H9 (cell line): ENCODE results near the gene CTDSPL. TPM values are rescaled to one million over a fixed set of nuclear protein-coding genes. Genes with fewer than 3 reads are reported as not detected.

Experiments used
- DNase-seq: peaks from one replicate; pipeline ENCODE4 v3.0.0-alpha.2; 2017
- H2AFZ ChIP-seq: one replicate; pipeline ENCODE4 v1.6.1; 2013; ENCODE audit warnings: mild to moderate bottlenecking, low read length, control low read depth, moderate library complexity
- H2AK5ac ChIP-seq: 2 replicates; pipeline ENCODE4 v1.6.1; 2013; ENCODE audit warnings: low read length, control low read depth, mixed read lengths; ENCODE audit not compliant: insufficient read length
- H2BK120ac ChIP-seq: one replicate; pipeline ENCODE4 v1.6.1; 2013; ENCODE audit warnings: low read depth, mild to moderate bottlenecking, low read length, control low read depth, inconsistent platforms; ENCODE audit not compliant: poor library complexity, severe bottlenecking
- H2BK12ac ChIP-seq: 2 replicates; pipeline ENCODE4 v1.6.1; 2013; ENCODE audit warnings: low read length, control low read depth, mixed read lengths, low read depth; ENCODE audit not compliant: insufficient read length
- H2BK15ac ChIP-seq: 2 replicates; pipeline ENCODE4 v1.6.1; 2013; ENCODE audit warnings: low read depth, low read length, control low read depth
- H2BK20ac ChIP-seq: one replicate; pipeline ENCODE4 v1.6.1; 2013; ENCODE audit warnings: low read depth, mild to moderate bottlenecking, low read length, control low read depth, inconsistent platforms; ENCODE audit not compliant: poor library complexity, severe bottlenecking
- H2BK5ac ChIP-seq: 2 replicates; pipeline ENCODE4 v1.6.1; 2013; ENCODE audit warnings: low read length, control low read depth, mixed read lengths; ENCODE audit not compliant: insufficient read length
- H3K14ac ChIP-seq: 2 replicates; pipeline ENCODE4 v1.6.1; 2013; ENCODE audit warnings: low read length, control low read depth; ENCODE audit not compliant: insufficient read depth
- H3K18ac ChIP-seq: 2 replicates; pipeline ENCODE4 v1.6.1; 2013; ENCODE audit warnings: low read depth, mild to moderate bottlenecking, mixed read lengths, low read length, control low read depth; ENCODE audit not compliant: insufficient read length
- H3K23ac ChIP-seq: 2 replicates; pipeline ENCODE4 v1.6.1; 2013; ENCODE audit warnings: low read length, control low read depth, mixed read lengths, low read depth; ENCODE audit not compliant: insufficient read length
- H3K23me2 ChIP-seq: 2 replicates; pipeline ENCODE4 v1.6.1; 2013; ENCODE audit warnings: low read depth, mild to moderate bottlenecking, mixed read lengths, low read length, control low read depth; ENCODE audit not compliant: insufficient read length, poor library complexity, severe bottlenecking
- H3K27ac ChIP-seq: 2 replicates; pipeline ENCODE4 v1.5.1; 2013; ENCODE audit warnings: low read length, control low read depth, mixed read lengths, low read depth; ENCODE audit not compliant: insufficient read length
- H3K27me3 ChIP-seq: 2 replicates; pipeline ENCODE4 v1.6.1; 2013; ENCODE audit warnings: low read length, control low read depth, inconsistent platforms; ENCODE audit not compliant: insufficient read depth
- H3K4ac ChIP-seq: 2 replicates; pipeline ENCODE4 v1.6.1; 2013; ENCODE audit warnings: low read depth, mild to moderate bottlenecking, control low read depth, inconsistent platforms, low read length, moderate library complexity
- H3K4me1 ChIP-seq: 2 replicates; pipeline ENCODE4 v1.6.1; 2013; ENCODE audit warnings: low read length, control low read depth, inconsistent platforms; ENCODE audit not compliant: insufficient read depth
- H3K4me2 ChIP-seq: 2 replicates; pipeline ENCODE4 v1.6.1; 2013; ENCODE audit warnings: low read length, control low read depth, mixed read lengths; ENCODE audit not compliant: insufficient read length, insufficient read depth
- H3K56ac ChIP-seq: 2 replicates; pipeline ENCODE4 v1.6.1; 2013; ENCODE audit warnings: low read depth, mild to moderate bottlenecking, mixed read lengths, low read length, control low read depth; ENCODE audit not compliant: insufficient read length
- H3K79me1 ChIP-seq: 2 replicates; pipeline ENCODE4 v1.6.1; 2013; ENCODE audit warnings: low read depth, mild to moderate bottlenecking, moderate library complexity, low read length, control low read depth, inconsistent platforms; ENCODE audit not compliant: insufficient read depth, poor library complexity, severe bottlenecking
- H3K79me2 ChIP-seq: 2 replicates; pipeline ENCODE4 v1.6.1; 2013; ENCODE audit warnings: low read length, control low read depth, inconsistent platforms; ENCODE audit not compliant: insufficient read depth
- H3K9ac ChIP-seq: 2 replicates; pipeline ENCODE4 v1.6.1; 2013; ENCODE audit warnings: low read length, control low read depth, mixed read lengths; ENCODE audit not compliant: insufficient read length; ENCODE audit errors: extremely low read depth
- H3K9me3 ChIP-seq: one replicate; pipeline ENCODE4 v1.6.1; 2013; ENCODE audit warnings: low read depth, low read length, inconsistent platforms; ENCODE audit not compliant: control insufficient read depth
- H3T11ph ChIP-seq: one replicate; pipeline ENCODE4 v1.6.1; 2013; ENCODE audit warnings: mild to moderate bottlenecking, low read length, control low read depth, inconsistent platforms
- H4K20me1 ChIP-seq: one replicate; pipeline ENCODE4 v1.6.1; 2013; ENCODE audit not compliant: control insufficient read depth, insufficient read length, insufficient read depth
- H4K5ac ChIP-seq: 2 replicates; pipeline ENCODE4 v1.6.1; 2013; ENCODE audit warnings: low read depth, mild to moderate bottlenecking, mixed read lengths, low read length, control low read depth; ENCODE audit not compliant: insufficient read length
- H4K8ac ChIP-seq: replicated peaks from 2 replicates; pipeline ENCODE4 v1.6.1; 2013; ENCODE audit warnings: low read length, control low read depth, mixed read lengths, low read depth; ENCODE audit not compliant: insufficient read length
- H4K91ac ChIP-seq: 2 replicates; pipeline ENCODE4 v1.6.1; 2013; ENCODE audit warnings: low read depth, mild to moderate bottlenecking, moderate library complexity, mixed read lengths, low read length, control low read depth; ENCODE audit not compliant: insufficient read length
- H3K27ac Mint-ChIP-seq, 3 experiments: 2 replicates in 2 of 3; 3 replicates in 1 of 3; pipeline ENCODE4 v1.8.0; 2020 to 2021; ENCODE audit warnings: mixed read lengths in 3 of 3, mild to moderate bottlenecking in 1 of 3, moderate library complexity in 1 of 3
- H3K27me3 Mint-ChIP-seq: 2 replicates; pipeline ENCODE4 v1.8.0; 2021; ENCODE audit warnings: low read depth, mild to moderate bottlenecking, moderate library complexity, mixed read lengths
- H3K36me3 Mint-ChIP-seq, 3 experiments: 2 replicates in 2 of 3; 3 replicates in 1 of 3; pipeline ENCODE4 v1.8.0; 2020 to 2021; ENCODE audit warnings: low read depth in 3 of 3, mixed read lengths in 3 of 3; ENCODE audit not compliant: insufficient read depth in 1 of 3
- H3K4me1 Mint-ChIP-seq, 2 experiments: 2 replicates each; pipeline ENCODE4 v1.8.0; 2020; ENCODE audit warnings: mixed read lengths in 2 of 2
- H3K4me3 Mint-ChIP-seq, 2 experiments: 2 replicates in 1 of 2; 3 replicates in 1 of 2; pipeline ENCODE4 v1.8.0; 2020 to 2021; ENCODE audit warnings: mild to moderate bottlenecking in 2 of 2, mixed read lengths in 2 of 2, moderate library complexity in 1 of 2
- H3K9me3 Mint-ChIP-seq, 2 experiments: 2 replicates in 1 of 2; 3 replicates in 1 of 2; pipeline ENCODE4 v1.8.0; 2020; ENCODE audit warnings: mild to moderate bottlenecking in 2 of 2, mixed read lengths in 2 of 2, moderate library complexity in 1 of 2
- WGBS: extraction: QIAGEN DNeasy Blood & Tissue Kit; methylation state at CpG from one replicate; pipeline ENCODE4 v1.1.7; 2013; ENCODE audit warnings: missing lambda C conversion rate, low lambda C conversion rate, mixed read lengths; ENCODE audit not compliant: insufficient read length; ENCODE audit errors: extremely low coverage; 5-methylcytosine and 5-hydroxymethylcytosine counted together
- total RNA-seq: library from RNA; stranded (reverse); gene quantifications from 2 replicates; pipeline ENCODE4 v1.2.1, GENCODE V29; 2021
- TF ChIP-seq, protein P1 (sequence below): fragments of 200-600 bp; sonication (generic); conservative IDR thresholded peaks from 3 replicates; pipeline ENCODE4 v1.8.0; 2021; ENCODE audit warnings: antibody characterized with exemption, mild to moderate bottlenecking

Gene CTDSPL
- total RNA-seq, 1 experiment from 2014 or later = 20.8 TPM

DNA sequence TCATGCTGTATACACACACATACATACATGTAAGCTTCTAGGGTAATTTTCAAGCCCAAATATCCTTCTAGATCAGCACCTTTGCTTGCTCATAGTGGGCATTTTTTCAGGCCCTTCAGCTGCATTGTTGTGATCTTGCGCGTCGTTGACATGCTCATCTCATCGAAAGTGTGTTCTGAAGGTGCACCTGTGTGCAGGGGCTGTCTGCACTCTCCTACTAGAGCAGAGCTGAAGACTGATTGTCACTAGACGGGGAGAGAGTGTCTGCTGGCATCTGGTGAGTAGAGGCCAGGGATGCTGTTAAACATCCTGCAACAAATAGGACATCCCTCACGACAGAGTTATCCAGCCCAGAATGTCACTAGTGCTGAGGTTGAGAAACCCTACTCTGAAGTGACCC is 93.2 kb downstream of the CTDSPL start:
- no peak overlapping the region for H3K4me2 ChIP-seq
- TF ChIP-seq, protein P1, sequence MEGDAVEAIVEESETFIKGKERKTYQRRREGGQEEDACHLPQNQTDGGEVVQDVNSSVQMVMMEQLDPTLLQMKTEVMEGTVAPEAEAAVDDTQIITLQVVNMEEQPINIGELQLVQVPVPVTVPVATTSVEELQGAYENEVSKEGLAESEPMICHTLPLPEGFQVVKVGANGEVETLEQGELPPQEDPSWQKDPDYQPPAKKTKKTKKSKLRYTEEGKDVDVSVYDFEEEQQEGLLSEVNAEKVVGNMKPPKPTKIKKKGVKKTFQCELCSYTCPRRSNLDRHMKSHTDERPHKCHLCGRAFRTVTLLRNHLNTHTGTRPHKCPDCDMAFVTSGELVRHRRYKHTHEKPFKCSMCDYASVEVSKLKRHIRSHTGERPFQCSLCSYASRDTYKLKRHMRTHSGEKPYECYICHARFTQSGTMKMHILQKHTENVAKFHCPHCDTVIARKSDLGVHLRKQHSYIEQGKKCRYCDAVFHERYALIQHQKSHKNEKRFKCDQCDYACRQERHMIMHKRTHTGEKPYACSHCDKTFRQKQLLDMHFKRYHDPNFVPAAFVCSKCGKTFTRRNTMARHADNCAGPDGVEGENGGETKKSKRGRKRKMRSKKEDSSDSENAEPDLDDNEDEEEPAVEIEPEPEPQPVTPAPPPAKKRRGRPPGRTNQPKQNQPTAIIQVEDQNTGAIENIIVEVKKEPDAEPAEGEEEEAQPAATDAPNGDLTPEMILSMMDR = no peak
- DNase-seq = no peak
- H3K4me1 Mint-ChIP-seq = peaks cover 15 to 17% of the 10 kb centered on the region in 2 experiments
- no peak overlapping the region for H3K9ac ChIP-seq
- no peak overlapping the region for H4K91ac ChIP-seq
- no peak overlapping the region for H3K27ac ChIP-seq
- H2AFZ ChIP-seq = no peak overlapping the region
- H2BK5ac ChIP-seq = no peak overlapping the region
- no peaks in the 10 kb centered on the region for H3K9me3 ChIP-seq
- H3K9me3 Mint-ChIP-seq = no peaks in the 10 kb centered on the region
- no peak overlapping the region for H3K14ac ChIP-seq
- no peaks in the 10 kb centered on the region for H3K27me3 Mint-ChIP-seq
- H2AK5ac ChIP-seq = no peak overlapping the region
- H3K4ac ChIP-seq = no peak overlapping the region
- no peak overlapping the region for H2BK20ac ChIP-seq
- H3K23me2 ChIP-seq = no peaks in the 10 kb centered on the region
- no peak overlapping the region for H3T11ph ChIP-seq
- no peak overlapping the region for H2BK12ac ChIP-seq
- no peak overlapping the region for H3K23ac ChIP-seq
- H4K5ac ChIP-seq = no peak overlapping the region
- no peak overlapping the region for H2BK15ac ChIP-seq
- no CpG with 5 or more reads among the region's 6 CpGs for WGBS
- H3K4me3 Mint-ChIP-seq = no peak overlapping the region
- H3K56ac ChIP-seq = no peak overlapping the region
- H3K27me3 ChIP-seq = no peaks in the 10 kb centered on the region
- no peaks in the 10 kb centered on the region for H3K79me2 ChIP-seq
- H2BK120ac ChIP-seq = no peak overlapping the region
- H3K79me1 ChIP-seq = no peaks in the 10 kb centered on the region
- peak overlapping the region in 1 of 3 experiments; percentile 50; a peak in 1 of 7 replicates for H3K27ac Mint-ChIP-seq
- H4K20me1 ChIP-seq = no peaks in the 10 kb centered on the region
- no peak overlapping the region for H3K18ac ChIP-seq
- peaks cover 0 to 5% (median 4%) of the 10 kb centered on the region in 3 experiments; a peak in 3 of 7 replicates for H3K36me3 Mint-ChIP-seq
- H4K8ac ChIP-seq = no peak overlapping the region
- H3K4me1 ChIP-seq = peaks cover 3% of the 10 kb centered on the region
